ENCODE results near the gene WHRN.

The WHRN gene

DNA sequence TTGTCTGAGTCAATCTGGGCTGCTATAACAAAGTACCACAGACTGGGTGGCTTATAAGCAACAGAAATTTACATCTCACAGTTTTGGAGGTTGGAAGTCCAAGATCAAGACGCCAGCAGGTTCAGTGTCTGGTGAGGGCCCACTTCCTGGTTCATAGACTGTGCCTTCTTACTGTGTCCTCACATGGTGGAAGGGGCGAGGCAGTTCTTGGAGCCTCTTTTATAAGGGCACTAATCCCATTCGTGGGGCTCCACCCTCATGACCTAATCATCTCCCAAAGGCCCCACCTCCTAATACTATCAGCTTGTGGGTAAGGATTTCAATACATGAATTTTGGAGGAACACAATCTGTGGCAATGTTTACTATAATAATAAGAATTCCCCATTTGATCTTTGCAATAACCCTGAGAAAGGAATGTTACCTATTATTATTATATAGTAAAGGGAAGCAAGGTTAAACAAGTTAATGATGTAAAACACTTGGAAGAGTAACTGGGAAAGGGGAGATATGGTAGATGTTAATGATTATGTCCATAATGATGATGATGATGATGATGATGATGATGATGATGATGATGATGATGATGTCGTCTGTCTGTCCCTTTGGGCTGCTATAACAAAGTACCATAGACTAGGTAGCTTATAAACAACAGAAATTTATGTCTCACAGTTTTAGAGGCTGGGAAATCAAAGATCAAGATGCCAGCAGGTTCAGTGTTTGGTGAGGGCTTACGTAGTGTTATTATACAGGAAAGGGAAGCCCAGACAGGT, 40.8 kb downstream of the WHRN start:
- no peaks in the 10 kb centered on the region for H3K36me3 ChIP-seq
- no peaks in the 10 kb centered on the region for H3K9me3 ChIP-seq
- H3K27me3 ChIP-seq = peaks cover 6% of the 10 kb centered on the region
- TF ChIP-seq, protein P1, sequence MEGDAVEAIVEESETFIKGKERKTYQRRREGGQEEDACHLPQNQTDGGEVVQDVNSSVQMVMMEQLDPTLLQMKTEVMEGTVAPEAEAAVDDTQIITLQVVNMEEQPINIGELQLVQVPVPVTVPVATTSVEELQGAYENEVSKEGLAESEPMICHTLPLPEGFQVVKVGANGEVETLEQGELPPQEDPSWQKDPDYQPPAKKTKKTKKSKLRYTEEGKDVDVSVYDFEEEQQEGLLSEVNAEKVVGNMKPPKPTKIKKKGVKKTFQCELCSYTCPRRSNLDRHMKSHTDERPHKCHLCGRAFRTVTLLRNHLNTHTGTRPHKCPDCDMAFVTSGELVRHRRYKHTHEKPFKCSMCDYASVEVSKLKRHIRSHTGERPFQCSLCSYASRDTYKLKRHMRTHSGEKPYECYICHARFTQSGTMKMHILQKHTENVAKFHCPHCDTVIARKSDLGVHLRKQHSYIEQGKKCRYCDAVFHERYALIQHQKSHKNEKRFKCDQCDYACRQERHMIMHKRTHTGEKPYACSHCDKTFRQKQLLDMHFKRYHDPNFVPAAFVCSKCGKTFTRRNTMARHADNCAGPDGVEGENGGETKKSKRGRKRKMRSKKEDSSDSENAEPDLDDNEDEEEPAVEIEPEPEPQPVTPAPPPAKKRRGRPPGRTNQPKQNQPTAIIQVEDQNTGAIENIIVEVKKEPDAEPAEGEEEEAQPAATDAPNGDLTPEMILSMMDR (IDR thresholded peaks at IDR 0.05; ENCODE audit: low read depth, low read length) = no peak
- H3K4me3 ChIP-seq (ENCODE audit: low read depth, low read length) = no peak overlapping the region
- no peaks in the 10 kb centered on the region for H3K4me1 ChIP-seq
- no peak for DNase-seq

DNA sequence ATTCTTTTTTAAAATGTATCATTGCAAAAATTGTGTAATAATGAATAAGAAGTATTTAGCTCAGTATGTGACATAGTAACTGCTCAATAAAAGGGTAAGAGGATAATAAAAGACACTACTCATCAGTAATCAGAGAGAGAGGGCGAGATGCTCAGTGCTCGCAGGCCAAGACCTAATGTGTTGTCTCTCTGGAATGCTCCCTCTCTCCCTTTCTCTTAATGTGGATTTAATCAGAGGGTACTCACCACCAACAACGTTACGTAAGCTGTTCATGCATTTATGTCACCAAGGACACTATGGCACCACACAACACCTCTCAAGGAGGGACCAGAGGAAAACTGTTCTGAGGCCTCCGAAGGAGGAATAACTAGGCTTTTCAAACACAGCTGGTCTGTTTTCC, 42.5 kb downstream of the WHRN start:
- H3K27me3 ChIP-seq = peaks cover 9% of the 10 kb centered on the region
- H3K4me1 ChIP-seq = no peaks in the 10 kb centered on the region
- no peak overlapping the region for H3K4me3 ChIP-seq (ENCODE audit: low read depth, low read length)
- no peak for DNase-seq
- no peaks in the 10 kb centered on the region for H3K36me3 ChIP-seq
- no peaks in the 10 kb centered on the region for H3K9me3 ChIP-seq
- TF ChIP-seq, protein P1 (IDR thresholded peaks at IDR 0.05; ENCODE audit: low read depth, low read length) = no peak

DNA sequence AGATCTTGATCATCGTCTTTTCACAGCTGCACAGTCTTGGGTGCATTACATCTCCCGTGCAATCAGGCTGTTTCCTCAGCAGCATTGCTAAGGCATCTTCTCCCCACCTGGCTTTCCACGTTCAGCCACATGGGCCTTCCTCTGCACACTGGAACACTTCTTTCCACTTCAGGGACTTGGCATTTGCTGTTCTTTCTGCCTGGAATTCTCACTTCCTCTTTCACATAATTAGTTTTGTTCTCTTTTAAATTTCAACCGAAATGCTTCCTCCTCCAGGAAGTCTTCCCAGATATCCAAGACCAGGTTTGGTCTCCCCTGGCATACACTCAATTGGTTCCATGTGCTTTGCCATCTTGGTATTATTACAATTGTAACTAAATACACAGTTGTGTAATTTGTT, 43.8 kb downstream of the WHRN start:
- H3K27me3 ChIP-seq = peaks cover 14% of the 10 kb centered on the region
- DNase-seq = no peak
- TF ChIP-seq, protein P1 (IDR thresholded peaks at IDR 0.05; ENCODE audit: low read depth, low read length) = no peak

DNA sequence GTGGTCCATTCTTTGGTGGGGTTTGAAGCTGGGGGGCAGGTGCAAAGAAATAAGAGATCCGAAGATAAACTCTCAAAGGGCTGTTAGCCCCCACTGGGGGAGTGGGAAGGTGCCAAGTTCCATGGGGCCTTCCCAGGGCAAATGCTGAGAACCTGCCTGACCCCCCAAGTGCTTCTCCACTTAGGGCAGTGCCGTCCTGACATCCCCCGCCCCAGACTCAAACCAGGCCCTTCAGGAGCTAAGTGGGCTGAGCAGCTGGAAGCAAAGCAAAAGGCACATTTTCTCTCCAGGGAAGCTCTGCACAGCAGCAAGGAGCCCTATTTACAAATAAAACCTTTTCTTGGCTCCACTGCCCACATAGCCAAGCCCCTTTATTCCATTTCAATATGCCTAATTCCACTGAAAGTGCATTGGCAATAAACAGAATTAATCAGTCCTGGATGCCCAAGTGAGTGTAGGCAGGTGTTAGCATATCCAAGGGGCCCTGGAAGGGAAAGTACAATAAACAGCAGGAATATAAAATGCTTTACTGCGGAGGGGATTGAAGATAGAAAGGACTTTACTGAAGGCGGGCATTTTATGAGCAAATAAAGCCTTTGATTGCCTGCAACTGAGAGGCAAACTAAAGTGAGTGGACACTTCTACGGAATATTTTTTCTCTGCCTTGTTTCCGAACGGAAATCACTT, 44.6 kb downstream of the WHRN start:
- Histone ChIP-seq H3K36me3 (no peaks in the 10 kb centered on the region), H3K4me3 (ENCODE audit: low read depth, low read length) (no peak overlapping the region), H3K27me3 (peaks cover 18% of the 10 kb centered on the region), H3K9me3 (no peaks in the 10 kb centered on the region), H3K4me1 (no peaks in the 10 kb centered on the region)
- no peak for DNase-seq
- TF ChIP-seq, protein P1 (IDR thresholded peaks at IDR 0.05; ENCODE audit: low read depth, low read length) = no peak

More for the DNA sequence above, 43.8 kb downstream of the WHRN start:
- Histone ChIP-seq H3K4me1 (no peaks in the 10 kb centered on the region), H3K36me3 (no peaks in the 10 kb centered on the region), H3K9me3 (no peaks in the 10 kb centered on the region), H3K4me3 (ENCODE audit: low read depth, low read length) (no peak overlapping the region)

DNA sequence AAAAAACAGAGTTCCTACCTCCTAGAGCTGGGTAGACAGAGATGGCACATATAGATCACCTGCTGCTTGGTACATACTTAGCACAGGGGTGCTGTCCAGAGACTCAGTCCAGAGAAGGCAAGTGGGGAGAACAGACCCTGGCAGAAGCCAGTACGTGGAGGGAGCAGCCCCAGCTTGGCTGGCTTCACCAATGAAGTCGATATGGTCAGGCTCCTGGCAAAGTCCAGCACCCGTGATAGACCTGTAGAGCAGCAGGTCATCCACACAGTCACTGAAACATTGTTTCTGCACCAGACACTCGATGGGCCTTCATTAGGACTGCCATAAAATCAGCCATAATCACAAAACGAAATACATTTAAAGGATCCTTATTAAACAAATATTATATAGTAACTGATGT, 45.8 kb downstream of the WHRN start:
- TF ChIP-seq, protein P1 (IDR thresholded peaks at IDR 0.05; ENCODE audit: low read depth, low read length) = no peak
- Histone ChIP-seq H3K27me3 (peaks cover 18% of the 10 kb centered on the region), H3K36me3 (no peaks in the 10 kb centered on the region), H3K4me3 (ENCODE audit: low read depth, low read length) (no peak overlapping the region), H3K9me3 (no peaks in the 10 kb centered on the region), H3K4me1 (no peaks in the 10 kb centered on the region)
- DNase-seq = no peak

DNA sequence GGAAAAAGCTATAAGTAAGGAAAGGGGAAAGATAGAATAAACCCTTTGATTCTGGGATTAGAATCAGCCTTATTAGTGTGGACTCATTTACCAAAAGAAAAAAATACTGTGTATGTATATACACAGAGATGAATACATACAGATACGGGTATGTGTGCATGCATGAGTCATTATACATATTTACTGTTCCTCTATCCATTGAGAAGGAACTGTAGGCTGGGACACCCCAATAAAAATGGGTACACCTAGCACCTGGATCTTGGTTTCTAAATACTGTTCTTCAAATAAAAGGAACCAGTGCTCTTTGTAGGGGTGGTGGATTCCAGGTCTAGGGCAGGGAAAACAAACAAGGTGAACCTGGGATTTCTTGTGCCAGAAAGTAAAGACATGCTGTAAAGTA, 48.3 kb downstream of the WHRN start:
- Histone ChIP-seq H3K4me1 (no peaks in the 10 kb centered on the region), H3K9me3 (no peaks in the 10 kb centered on the region), H3K36me3 (no peaks in the 10 kb centered on the region), H3K27me3 (peaks cover 18% of the 10 kb centered on the region), H3K4me3 (ENCODE audit: low read depth, low read length) (no peak overlapping the region)
- TF ChIP-seq, protein P1 (IDR thresholded peaks at IDR 0.05; ENCODE audit: low read depth, low read length) = no peak
- DNase-seq = no peak
